22Rv1 (cell line): Measurements from ENCODE around the gene EVA1C.
A peak's percentile ranks its signal among the peaks of the same experiment; 100 is the strongest.
"Not testable (repeated sequence)": the region's sequence is repeated elsewhere in the genome, so short reads cannot be mapped to it uniquely, and the experiment has no call there.

Source experiments
- H3K27ac ChIP-seq: fragments of 450-650 bp; 2 replicates; pipeline ENCODE4 v1.5.1; 2017
- CTCF ChIP-seq: fragments of 450-650 bp; IDR thresholded peaks from 2 replicates; pipeline ENCODE4 v1.5.1; 2017; ENCODE audit warnings: mild to moderate bottlenecking
- ZFX ChIP-seq: fragments of 450-650 bp; IDR thresholded peaks from 2 replicates; pipeline ENCODE4 v1.6.1; 2017; ENCODE audit warnings: antibody characterized with exemption, borderline replicate concordance

EVA1C gene

GRCh38 chr21:32412162-32413014 is at the start of gene EVA1C:
EVA1C (plus strand) TSS chr21:32412706; CDS start chr21:32412854, 148 bp downstream.
- TF ChIP-seq ZFX (no peak), CTCF (peak; percentile 43)
- peak within 1 kb of the TSS; percentile 86 for H3K27ac ChIP-seq

- TF ChIP-seq CTCF (no peak), ZFX (no peak)
- no peak overlapping the region for H3K27ac ChIP-seq
Observed at GRCh38 chr21:32364387-32364786, 48.1 kb upstream of the EVA1C start.

GRCh38 chr21:32364796-32365195 is 47.7 kb upstream of the EVA1C start:
- no peak overlapping the region for H3K27ac ChIP-seq
- TF ChIP-seq CTCF (no peak), ZFX (no peak)

GRCh38 chr21:32366191-32366590 is 46.3 kb upstream of the EVA1C start:
- no peak overlapping the region for H3K27ac ChIP-seq
- TF ChIP-seq ZFX (no peak), CTCF (no peak)

- H3K27ac ChIP-seq = no peak overlapping the region
- no peak for TF ChIP-seq ZFX
- TF ChIP-seq CTCF = no peak
Observed at GRCh38 chr21:32367158-32367557, 45.3 kb upstream of the EVA1C start.

- H3K27ac ChIP-seq = no peak overlapping the region
Observed at GRCh38 chr21:32368386-32368785, 44.1 kb upstream of the EVA1C start.

GRCh38 chr21:32368961-32369360 is 43.5 kb upstream of the EVA1C start:
- H3K27ac ChIP-seq = not testable (repeated sequence)

More at GRCh38 chr21:32368386-32368785, 44.1 kb upstream of the EVA1C start:
- TF ChIP-seq ZFX (no peak), CTCF (no peak)
